WI38 (cell line): ENCODE measurements around the gene CRISP1.
"Not testable (repeated sequence)": the region's sequence is repeated elsewhere in the genome, so short reads cannot be mapped to it uniquely, and the experiment has no call there.

Experiments
- H3K4me3 ChIP-seq: 2 replicates; pipeline ENCODE4 v1.5.1; 2011; ENCODE audit warnings: low read depth, mild to moderate bottlenecking, control low read depth, low read length
- TF ChIP-seq, protein P1 (sequence below): IDR thresholded peaks from 2 replicates; pipeline ENCODE4 v1.5.1; 2012; ENCODE audit warnings: low read depth, mild to moderate bottlenecking, control low read depth, low read length

The CRISP1 gene

DNA sequence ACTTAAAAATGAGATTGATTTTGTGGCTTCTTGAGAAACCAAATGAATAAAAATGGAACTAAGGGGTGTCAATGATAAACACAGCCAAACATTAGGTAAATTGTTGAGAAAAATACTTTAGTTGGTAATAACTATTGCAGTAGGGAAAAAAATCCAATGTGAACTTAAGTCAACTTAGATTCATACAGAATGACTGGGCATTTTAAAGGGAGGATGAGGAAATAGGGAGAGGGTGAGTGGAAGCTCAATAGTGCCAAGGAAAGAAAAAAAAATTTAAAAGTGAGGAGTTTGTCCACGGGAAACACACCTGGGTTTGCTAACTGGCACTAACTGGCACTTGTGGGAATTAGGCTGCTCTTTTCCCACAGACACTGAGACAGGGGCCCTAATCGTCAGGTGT lies 53.1 kb downstream of the CRISP1 start:
- H3K4me3 ChIP-seq = no peak overlapping the region
- TF ChIP-seq, protein P1, sequence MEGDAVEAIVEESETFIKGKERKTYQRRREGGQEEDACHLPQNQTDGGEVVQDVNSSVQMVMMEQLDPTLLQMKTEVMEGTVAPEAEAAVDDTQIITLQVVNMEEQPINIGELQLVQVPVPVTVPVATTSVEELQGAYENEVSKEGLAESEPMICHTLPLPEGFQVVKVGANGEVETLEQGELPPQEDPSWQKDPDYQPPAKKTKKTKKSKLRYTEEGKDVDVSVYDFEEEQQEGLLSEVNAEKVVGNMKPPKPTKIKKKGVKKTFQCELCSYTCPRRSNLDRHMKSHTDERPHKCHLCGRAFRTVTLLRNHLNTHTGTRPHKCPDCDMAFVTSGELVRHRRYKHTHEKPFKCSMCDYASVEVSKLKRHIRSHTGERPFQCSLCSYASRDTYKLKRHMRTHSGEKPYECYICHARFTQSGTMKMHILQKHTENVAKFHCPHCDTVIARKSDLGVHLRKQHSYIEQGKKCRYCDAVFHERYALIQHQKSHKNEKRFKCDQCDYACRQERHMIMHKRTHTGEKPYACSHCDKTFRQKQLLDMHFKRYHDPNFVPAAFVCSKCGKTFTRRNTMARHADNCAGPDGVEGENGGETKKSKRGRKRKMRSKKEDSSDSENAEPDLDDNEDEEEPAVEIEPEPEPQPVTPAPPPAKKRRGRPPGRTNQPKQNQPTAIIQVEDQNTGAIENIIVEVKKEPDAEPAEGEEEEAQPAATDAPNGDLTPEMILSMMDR = no peak

DNA sequence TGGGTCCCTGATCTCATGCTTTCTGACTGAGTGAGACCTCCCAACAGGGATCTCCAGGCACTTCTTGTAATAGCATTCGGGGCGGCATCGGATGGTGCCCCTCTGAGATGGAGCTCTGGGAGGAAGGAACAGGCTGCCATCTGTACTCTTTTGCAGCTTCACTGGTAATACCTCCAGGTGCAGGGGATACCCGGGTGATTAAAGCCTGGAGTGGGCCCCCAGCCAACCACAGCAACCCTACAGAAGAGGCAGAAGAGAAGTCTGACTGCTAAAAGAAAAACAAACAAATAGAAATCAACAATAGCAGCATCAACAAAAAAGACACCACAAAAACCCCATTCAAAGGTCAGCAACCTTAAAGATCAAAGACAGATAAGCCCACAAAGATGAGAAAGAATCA lies 60.2 kb downstream of the CRISP1 start:
- H3K4me3 ChIP-seq = no peak overlapping the region
- TF ChIP-seq, protein P1 = no peak

DNA sequence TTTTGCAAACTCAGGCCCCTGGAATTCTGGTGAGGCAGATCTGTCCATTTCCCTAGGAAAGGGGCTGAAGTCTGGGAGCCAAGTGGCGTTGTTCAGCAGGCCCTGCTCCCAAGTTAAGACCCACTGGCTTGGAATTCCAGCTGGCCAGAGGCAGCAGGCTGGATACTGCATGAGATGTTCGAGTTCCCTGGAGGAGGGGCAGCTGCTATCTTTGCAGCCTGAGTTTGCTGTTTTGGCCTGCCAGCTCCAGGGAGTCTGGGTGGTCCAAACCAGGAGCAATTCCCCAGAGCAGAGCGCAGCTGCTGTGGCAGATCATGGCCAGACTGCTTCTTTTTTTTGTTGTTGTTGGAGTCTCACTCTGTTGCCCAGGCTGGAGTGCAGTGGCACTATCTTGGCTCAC lies 61.1 kb downstream of the CRISP1 start:
- TF ChIP-seq, protein P1 = no peak
- H3K4me3 ChIP-seq = no peak overlapping the region

DNA sequence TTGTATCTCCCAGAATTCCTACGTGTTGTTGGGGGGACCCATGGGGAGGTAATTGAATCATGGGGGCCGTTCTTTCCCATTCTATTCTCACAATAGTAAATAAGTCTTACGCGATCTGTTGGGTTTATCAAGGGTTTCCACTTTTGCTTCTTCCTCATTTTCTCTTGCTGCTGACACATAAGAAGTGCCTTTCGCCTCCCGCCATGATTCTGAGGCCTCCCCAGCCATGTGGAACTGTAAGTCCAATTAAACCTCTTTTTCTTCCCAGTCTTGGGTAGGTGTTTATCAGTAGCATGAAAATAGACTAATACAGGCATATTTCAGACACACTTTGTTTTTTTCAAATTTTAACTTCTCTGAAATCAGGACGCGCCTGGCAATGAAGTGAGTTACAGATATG lies 64.8 kb downstream of the CRISP1 start:
- TF ChIP-seq, protein P1 = no peak
- no peak overlapping the region for H3K4me3 ChIP-seq

DNA sequence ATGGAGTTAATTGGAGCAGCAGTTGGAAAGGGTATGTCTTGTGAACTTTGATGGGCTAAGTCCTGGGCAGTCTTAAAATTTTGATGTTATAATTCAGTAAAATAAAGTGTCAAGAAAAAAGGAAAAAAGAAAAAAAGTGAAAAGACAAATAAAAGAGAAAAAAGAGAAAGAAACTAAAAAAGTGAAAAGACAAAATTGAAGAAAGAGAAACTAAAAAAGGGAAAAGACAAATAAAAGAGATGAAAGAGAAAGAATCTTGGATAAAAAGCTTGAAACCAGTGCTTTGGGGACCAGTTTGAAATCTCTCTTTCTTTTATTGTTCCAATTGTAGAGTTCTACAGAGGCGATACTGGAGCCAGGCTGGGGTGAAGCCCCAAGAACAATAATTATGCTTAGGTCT lies 67.2 kb downstream of the CRISP1 start:
- TF ChIP-seq, protein P1 = no peak
- H3K4me3 ChIP-seq = no peak overlapping the region

DNA sequence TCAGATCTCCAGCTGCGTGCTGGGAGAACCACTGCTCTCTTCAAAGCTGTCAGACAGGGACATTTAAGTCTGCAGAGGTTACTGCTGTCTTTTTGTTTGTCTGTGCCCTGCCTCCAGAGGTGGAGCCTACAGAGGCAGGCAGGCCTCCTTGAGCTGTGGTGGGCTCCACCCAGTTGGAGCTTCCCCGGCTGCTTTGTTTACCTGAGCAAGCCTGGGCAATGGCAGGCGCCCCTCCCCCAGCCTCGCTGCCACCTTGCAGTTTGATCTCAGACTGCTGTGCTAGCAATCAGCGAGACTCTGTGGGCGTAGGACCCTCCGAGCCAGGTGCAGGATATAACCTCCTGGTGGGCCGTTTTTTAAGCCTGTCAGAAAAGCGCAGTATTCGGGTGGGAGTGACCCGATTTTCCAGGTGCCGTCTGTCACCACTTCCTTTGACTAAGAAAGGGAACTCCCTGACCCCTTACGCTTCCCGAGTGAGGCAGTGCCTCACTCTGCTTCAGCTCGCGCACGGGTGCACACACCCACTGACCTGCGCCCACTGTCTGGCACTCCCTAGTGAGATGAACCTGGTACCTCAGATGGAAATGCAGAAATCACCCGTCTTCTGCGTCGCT lies 69.4 kb downstream of the CRISP1 start:
- not testable (repeated sequence) for H3K4me3 ChIP-seq

DNA sequence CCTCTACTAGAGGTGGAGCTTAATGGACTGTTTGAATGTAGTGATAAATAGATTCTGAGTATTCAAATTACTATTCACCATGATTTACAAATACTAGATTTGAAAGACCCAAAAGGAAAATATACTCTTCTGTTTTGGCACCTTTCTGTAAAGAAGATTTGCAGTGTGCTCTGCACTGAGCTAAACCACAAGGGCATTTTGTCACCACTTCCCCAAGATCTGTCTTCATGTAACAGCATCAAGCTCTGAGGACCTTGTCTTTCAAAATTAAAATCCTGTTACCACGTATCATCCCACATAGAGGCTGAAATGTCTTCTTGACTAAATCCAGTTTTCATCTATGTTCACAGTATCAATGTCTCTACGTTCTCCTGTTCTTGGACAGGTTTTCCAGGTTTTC lies 76.0 kb downstream of the CRISP1 start:
- TF ChIP-seq, protein P1 = no peak
- no peak overlapping the region for H3K4me3 ChIP-seq

DNA sequence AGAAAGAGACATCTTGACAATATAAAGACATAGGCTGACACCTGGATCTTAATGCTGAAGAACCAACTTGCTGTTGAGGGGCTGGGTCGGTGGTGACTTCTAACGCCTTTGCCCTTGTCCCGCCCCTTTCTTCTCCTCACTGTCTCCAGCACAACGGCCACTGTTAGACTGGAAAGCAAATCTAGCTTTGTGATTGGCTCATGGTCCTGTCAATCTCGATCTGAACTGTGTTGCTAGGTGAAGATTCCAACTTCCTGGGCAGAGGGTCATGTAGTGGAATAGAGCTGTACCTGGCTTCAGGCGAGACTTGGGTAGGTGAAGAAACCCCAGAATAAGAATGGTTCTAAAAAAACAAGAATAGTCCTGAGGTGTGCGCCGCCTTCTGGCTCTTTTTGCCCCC lies 79.2 kb downstream of the CRISP1 start, which contains the start of gene PGK2:
TSS of gene PGK2 (minus strand) at position 110 of the 400 bp plus-strand sequence. CDS start at position 12, 98 bp downstream.
- TF ChIP-seq, protein P1 = no peak

More for the DNA sequence above, 79.2 kb downstream of the CRISP1 start, which contains the start of gene PGK2:
- H3K4me3 ChIP-seq = no peak within 1 kb of the TSS
